ENCODE results near the gene IL13. TPM values are rescaled to one million over a fixed set of nuclear protein-coding genes. Genes with fewer than 3 reads are reported as not detected.

IL13 gene
- total RNA-seq, 1 donor from 2014 or later = not detected

GRCh38 chr5:132669455-132669820 lies 11.5 kb downstream of the IL13 start:
- Histone ChIP-seq H3K27me3 (no peaks in the 10 kb centered on the region), H3K4me3 (no peak overlapping the region), H3K36me3 (no peaks in the 10 kb centered on the region), H3K9me3 (no peaks in the 10 kb centered on the region), H3K4me1 (no peaks in the 10 kb centered on the region), H3K27ac (no peak overlapping the region)
- intact Hi-C loops (cut with DNase I) = no loop called here
- DNase-seq (ENCODE audit: low spot score in 2 of 2) = no peak
- no peak for TF ChIP-seq CTCF (IDR thresholded peaks at IDR 0.05)

- H3K27me3 ChIP-seq = no peaks in the 10 kb centered on the region
- H3K4me3 ChIP-seq = no peak overlapping the region
- DNase-seq (ENCODE audit: low spot score in 2 of 2) = no peak
- peaks cover 0 to 4% of the 10 kb centered on the region in 2 donors for H3K4me1 ChIP-seq
- H3K36me3 ChIP-seq = no peaks in the 10 kb centered on the region
- no peak overlapping the region for H3K27ac ChIP-seq
- no peaks in the 10 kb centered on the region for H3K9me3 ChIP-seq
- intact Hi-C loops (cut with DNase I) = no loop called here
- TF ChIP-seq CTCF (IDR thresholded peaks at IDR 0.05) = no peak
Observed at GRCh38 chr5:132669966-132670882, 12.3 kb downstream of the IL13 start.

- DNase-seq (ENCODE audit: low spot score in 2 of 2) = no peak
- TF ChIP-seq CTCF (IDR thresholded peaks at IDR 0.05) = no peak
- Histone ChIP-seq H3K4me3 (no peak overlapping the region), H3K9me3 (no peaks in the 10 kb centered on the region), H3K36me3 (no peaks in the 10 kb centered on the region), H3K27me3 (no peaks in the 10 kb centered on the region), H3K27ac (no peak overlapping the region), H3K4me1 (peaks cover 0 to 8% of the 10 kb centered on the region in 2 donors)
- intact Hi-C loops (cut with DNase I) = no loop called here
Observed at GRCh38 chr5:132671000-132671399, 13.0 kb downstream of the IL13 start.

GRCh38 chr5:132673488-132673887 lies 15.5 kb downstream of the IL13 start:
- no peak for TF ChIP-seq CTCF (IDR thresholded peaks at IDR 0.05)
- H3K27me3 ChIP-seq = no peaks in the 10 kb centered on the region
- H3K27ac ChIP-seq = peak overlapping the region; percentile 95 to 96
- peaks cover 9 to 23% of the 10 kb centered on the region in 2 donors for H3K4me1 ChIP-seq
- intact Hi-C loops (cut with DNase I) = no loop called here
- H3K36me3 ChIP-seq = no peaks in the 10 kb centered on the region
- no peak for DNase-seq (ENCODE audit: low spot score in 2 of 2)
- H3K9me3 ChIP-seq = no peaks in the 10 kb centered on the region
- no peak overlapping the region for H3K4me3 ChIP-seq

- H3K27me3 ChIP-seq = no peaks in the 10 kb centered on the region
- peak within 1 kb of the TSS; percentile 95 to 96 for H3K27ac ChIP-seq
- H3K4me3 ChIP-seq = peak within 1 kb of the TSS; percentile 29 to 54
- peaks cover 9 to 23% of the 10 kb centered on the region in 2 donors for H3K4me1 ChIP-seq
- no peak for DNase-seq (ENCODE audit: low spot score in 2 of 2)
- intact Hi-C loops (cut with DNase I) = no loop called here
- no peaks in the 10 kb centered on the region for H3K9me3 ChIP-seq
- TF ChIP-seq CTCF (IDR thresholded peaks at IDR 0.05) = no peak
- no peaks in the 10 kb centered on the region for H3K36me3 ChIP-seq
Observed at GRCh38 chr5:132673939-132674630, 16.1 kb downstream of the IL13 start, which contains the start of gene IL4. Gene IL4, plus strand, starts transcription at chr5:132673989. Its CDS starts 62 bp downstream, at chr5:132674051.
